A549 (cell line): ENCODE measurements around the gene RGS10.

Source experiments
- KDM5A ChIP-seq: fragments of 200-600 bp; sonication (generic); IDR thresholded peaks from 2 replicates; pipeline ENCODE4 v1.6.1; 2016; ENCODE audit warnings: antibody characterized with exemption, mild to moderate bottlenecking
- POLR2A ChIP-seq: IDR thresholded peaks from 2 replicates; pipeline ENCODE4 v1.6.1; 2012; ENCODE audit warnings: mild to moderate bottlenecking, low read length

- no peak for TF ChIP-seq POLR2A
- no peak for TF ChIP-seq KDM5A
Measured at GRCh38 chr10:119457966-119458766, 84.4 kb downstream of the RGS10 start.
